HG02938 (cell line): Measurements from ENCODE around the gene SCP2D1.

ENCODE experiments used
- ATAC-seq: cut with Tn5 transposase; IDR thresholded peaks from one replicate; pipeline ENCODE4 v1.9.1; 2021; ENCODE audit warnings: mild to moderate bottlenecking, moderate library complexity; ENCODE audit not compliant: unreplicated experiment

SCP2D1 gene

GRCh38 chr20:18811904-18812303, 1.7 kb upstream of the SCP2D1 start:
- no peak for ATAC-seq

GRCh38 chr20:18815194-18815942, 1.8 kb downstream of the SCP2D1 start:
- no peak for ATAC-seq

- no peak for ATAC-seq
Measured at GRCh38 chr20:18822832-18823231, 9.2 kb downstream of the SCP2D1 start.

GRCh38 chr20:18831830-18832499, 18.4 kb downstream of the SCP2D1 start:
- ATAC-seq = no peak

- no peak for ATAC-seq
Measured at GRCh38 chr20:18832546-18833200, 19.1 kb downstream of the SCP2D1 start.

- no peak for ATAC-seq
Measured at GRCh38 chr20:18835466-18836256, 22.1 kb downstream of the SCP2D1 start.

- ATAC-seq = no peak
Measured at GRCh38 chr20:18837718-18838117, 24.1 kb downstream of the SCP2D1 start.

- ATAC-seq = no peak
Measured at GRCh38 chr20:18839507-18840247, 26.1 kb downstream of the SCP2D1 start.

GRCh38 chr20:18840248-18840645, 26.7 kb downstream of the SCP2D1 start:
- ATAC-seq = no peak

- no peak for ATAC-seq
Measured at GRCh38 chr20:18845017-18845416, 31.4 kb downstream of the SCP2D1 start.

- no peak for ATAC-seq
Measured at GRCh38 chr20:18847226-18847755, 33.7 kb downstream of the SCP2D1 start.

- ATAC-seq = no peak
Measured at GRCh38 chr20:18849131-18849530, 35.5 kb downstream of the SCP2D1 start.

GRCh38 chr20:18851629-18852028, 38.0 kb downstream of the SCP2D1 start:
- ATAC-seq = no peak

GRCh38 chr20:18852318-18852717, 38.7 kb downstream of the SCP2D1 start:
- ATAC-seq = no peak

- no peak for ATAC-seq
Measured at GRCh38 chr20:18853216-18853615, 39.6 kb downstream of the SCP2D1 start.

GRCh38 chr20:18853946-18854646, 40.5 kb downstream of the SCP2D1 start:
- ATAC-seq = no peak

GRCh38 chr20:18855882-18856281, 42.3 kb downstream of the SCP2D1 start:
- ATAC-seq = no peak

GRCh38 chr20:18856873-18857272, 43.3 kb downstream of the SCP2D1 start:
- no peak for ATAC-seq

- ATAC-seq = no peak
Measured at GRCh38 chr20:18857640-18858039, 44.1 kb downstream of the SCP2D1 start.

GRCh38 chr20:18858816-18859215, 45.2 kb downstream of the SCP2D1 start:
- no peak for ATAC-seq
